ENCODE data around the gene KLHL29.

Gene KLHL29

GRCh38 chr2:23660237-23660636 is 275.3 kb downstream of the KLHL29 start:
- no peak for DNase-seq (ENCODE audit: low read depth)

GRCh38 chr2:23661276-23662050 is 276.5 kb downstream of the KLHL29 start:
- DNase-seq (ENCODE audit: low read depth), result no peak

GRCh38 chr2:23662466-23662865 is 277.5 kb downstream of the KLHL29 start:
- no peak for DNase-seq (ENCODE audit: low read depth)

- no peak for DNase-seq (ENCODE audit: low read depth)
Measured at GRCh38 chr2:23662941-23663920, 278.3 kb downstream of the KLHL29 start.

- DNase-seq (ENCODE audit: low read depth), result no peak
Measured at GRCh38 chr2:23664066-23664788, 279.2 kb downstream of the KLHL29 start.

GRCh38 chr2:23666241-23666979 is 281.4 kb downstream of the KLHL29 start:
- no peak for DNase-seq (ENCODE audit: low read depth)

- no peak for DNase-seq (ENCODE audit: low read depth)
Measured at GRCh38 chr2:23666980-23667357, 282.0 kb downstream of the KLHL29 start.

GRCh38 chr2:23668756-23669304 is 283.9 kb downstream of the KLHL29 start:
- DNase-seq (ENCODE audit: low read depth), result no peak

- DNase-seq (ENCODE audit: low read depth), result no peak
Measured at GRCh38 chr2:23669413-23670244, 284.6 kb downstream of the KLHL29 start.

- DNase-seq (ENCODE audit: low read depth), result no peak
Measured at GRCh38 chr2:23670245-23670592, 285.2 kb downstream of the KLHL29 start.

GRCh38 chr2:23673082-23673481 is 288.1 kb downstream of the KLHL29 start:
- DNase-seq (ENCODE audit: low read depth), result no peak

GRCh38 chr2:23673830-23674679 is 289.1 kb downstream of the KLHL29 start:
- no peak for DNase-seq (ENCODE audit: low read depth)

GRCh38 chr2:23675506-23675905 is 290.5 kb downstream of the KLHL29 start:
- no peak for DNase-seq (ENCODE audit: low read depth)

GRCh38 chr2:23677836-23678235 is 292.9 kb downstream of the KLHL29 start:
- DNase-seq (ENCODE audit: low read depth), result no peak

GRCh38 chr2:23679044-23679443 is 294.1 kb downstream of the KLHL29 start:
- no peak for DNase-seq (ENCODE audit: low read depth)

- DNase-seq (ENCODE audit: low read depth), result no peak
Measured at GRCh38 chr2:23680951-23681350, 296.0 kb downstream of the KLHL29 start.

GRCh38 chr2:23681356-23682140 is 296.6 kb downstream of the KLHL29 start:
- no peak for DNase-seq (ENCODE audit: low read depth)

- DNase-seq (ENCODE audit: low read depth), result no peak
Measured at GRCh38 chr2:23682481-23682880, 297.5 kb downstream of the KLHL29 start.

- DNase-seq (ENCODE audit: low read depth), result no peak
Measured at GRCh38 chr2:23683001-23683400, 298.0 kb downstream of the KLHL29 start.

Measured in stimulated activated CD8-positive, alpha-beta memory T cell treated with anti-CD3 and anti-CD28 coated beads, Interleukin-12 subunit alpha, Interleukin-12 subunit beta, amount 100 ng/mL, for 4 hours (primary cell).